Uterus (tissue), 2 donors: Measurements from ENCODE around the gene SMARCA4.

Experiments
- POLR2A ChIP-seq, 2 donors: fragments of 450-650 bp; IDR thresholded peaks; one replicate each; pipeline ENCODE4 v1.6.1; 2016; ENCODE audit warnings: antibody characterized with exemption in 2 of 2, mild to moderate bottlenecking in 1 of 2, moderate library complexity in 1 of 2
- TF ChIP-seq, protein P1 (sequence below), 4 experiments: fragments of 200-600 bp in 2 of 4; fragments of 450-650 bp in 2 of 4; sonication (generic) in 2 of 4; IDR thresholded peaks; one replicate each; pipeline ENCODE4 v1.5.1; 2016 to 2019; ENCODE audit warnings: antibody characterized with exemption in 4 of 4, mild to moderate bottlenecking in 2 of 4, moderate library complexity in 1 of 4

DNA sequence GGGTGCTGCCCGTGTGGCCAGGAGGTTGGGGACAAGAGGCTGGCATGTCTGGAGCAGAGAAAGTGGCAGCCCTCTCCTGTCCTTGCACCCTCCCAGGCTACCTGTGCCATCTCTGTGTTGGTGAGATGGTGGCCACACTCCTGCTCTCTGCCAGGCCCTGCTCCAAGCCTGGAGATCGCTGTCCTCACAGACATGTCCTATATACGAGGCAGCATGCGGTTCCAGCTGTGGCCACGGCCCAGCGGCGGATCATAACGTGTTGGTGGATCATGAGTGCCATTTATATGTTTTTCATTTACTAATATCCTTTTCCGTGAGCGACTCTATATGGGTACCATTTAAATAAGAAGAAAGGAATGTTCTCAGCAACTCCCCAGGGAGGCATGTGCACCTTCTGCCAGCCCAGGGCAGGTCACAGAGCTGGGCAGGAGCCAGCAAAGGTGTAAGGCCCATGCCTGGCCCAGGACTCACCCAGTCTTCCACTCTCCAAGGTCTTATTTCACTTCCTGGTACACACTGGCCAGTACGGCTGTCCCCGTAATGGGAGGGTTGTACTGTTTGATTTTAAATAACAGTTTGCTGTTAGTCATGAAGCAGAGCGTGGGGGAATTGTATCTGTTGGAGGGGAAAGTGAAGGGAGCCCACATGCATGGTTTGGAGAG, 81.3 kb downstream of the SMARCA4 start:
- no peak for TF ChIP-seq POLR2A (IDR thresholded peaks at IDR 0.05)
- TF ChIP-seq, protein P1, sequence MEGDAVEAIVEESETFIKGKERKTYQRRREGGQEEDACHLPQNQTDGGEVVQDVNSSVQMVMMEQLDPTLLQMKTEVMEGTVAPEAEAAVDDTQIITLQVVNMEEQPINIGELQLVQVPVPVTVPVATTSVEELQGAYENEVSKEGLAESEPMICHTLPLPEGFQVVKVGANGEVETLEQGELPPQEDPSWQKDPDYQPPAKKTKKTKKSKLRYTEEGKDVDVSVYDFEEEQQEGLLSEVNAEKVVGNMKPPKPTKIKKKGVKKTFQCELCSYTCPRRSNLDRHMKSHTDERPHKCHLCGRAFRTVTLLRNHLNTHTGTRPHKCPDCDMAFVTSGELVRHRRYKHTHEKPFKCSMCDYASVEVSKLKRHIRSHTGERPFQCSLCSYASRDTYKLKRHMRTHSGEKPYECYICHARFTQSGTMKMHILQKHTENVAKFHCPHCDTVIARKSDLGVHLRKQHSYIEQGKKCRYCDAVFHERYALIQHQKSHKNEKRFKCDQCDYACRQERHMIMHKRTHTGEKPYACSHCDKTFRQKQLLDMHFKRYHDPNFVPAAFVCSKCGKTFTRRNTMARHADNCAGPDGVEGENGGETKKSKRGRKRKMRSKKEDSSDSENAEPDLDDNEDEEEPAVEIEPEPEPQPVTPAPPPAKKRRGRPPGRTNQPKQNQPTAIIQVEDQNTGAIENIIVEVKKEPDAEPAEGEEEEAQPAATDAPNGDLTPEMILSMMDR (IDR thresholded peaks at IDR 0.05) = no peak
